GM15510 (cell line): ENCODE measurements around the gene NCCRP1.

Experiments
- POLR2A ChIP-seq: IDR thresholded peaks from 3 replicates; pipeline ENCODE4 v1.6.1; 2011; ENCODE audit warnings: borderline replicate concordance; ENCODE audit not compliant: insufficient read length; ENCODE audit errors: extremely low read depth

The NCCRP1 gene

GRCh38 chr19:39203372-39204341 is 6.9 kb downstream of the NCCRP1 start, which contains the start of gene SYCN:
TSS of gene SYCN (minus strand) at chr19:39204263. CDS start at chr19:39204254, 9 bp downstream.
- no peak for TF ChIP-seq POLR2A

- TF ChIP-seq POLR2A, result no peak
Observed at GRCh38 chr19:39205449-39205764, 8.6 kb downstream of the NCCRP1 start.

- no peak for TF ChIP-seq POLR2A
Observed at GRCh38 chr19:39206122-39206521, 9.4 kb downstream of the NCCRP1 start.

GRCh38 chr19:39207293-39207836 is 10.6 kb downstream of the NCCRP1 start:
- no peak for TF ChIP-seq POLR2A

- no peak for TF ChIP-seq POLR2A
Observed at GRCh38 chr19:39208175-39208795, 11.5 kb downstream of the NCCRP1 start.

- TF ChIP-seq POLR2A, result no peak
Observed at GRCh38 chr19:39209196-39209595, 12.4 kb downstream of the NCCRP1 start.

GRCh38 chr19:39211731-39212374 is 15.1 kb downstream of the NCCRP1 start:
- no peak for TF ChIP-seq POLR2A

GRCh38 chr19:39212375-39212742 is 15.6 kb downstream of the NCCRP1 start:
- no peak for TF ChIP-seq POLR2A

GRCh38 chr19:39217094-39217493 is 20.3 kb downstream of the NCCRP1 start:
- TF ChIP-seq POLR2A, result no peak

- no peak for TF ChIP-seq POLR2A
Observed at GRCh38 chr19:39218230-39219007, 21.7 kb downstream of the NCCRP1 start.

- TF ChIP-seq POLR2A, result no peak
Observed at GRCh38 chr19:39223703-39224279, 27.0 kb downstream of the NCCRP1 start.

GRCh38 chr19:39224910-39225309 is 28.1 kb downstream of the NCCRP1 start:
- no peak for TF ChIP-seq POLR2A

- no peak for TF ChIP-seq POLR2A
Observed at GRCh38 chr19:39230096-39230764, 33.5 kb downstream of the NCCRP1 start.
